Mesenchymal stem cell (in vitro differentiated cells and primary cell): Measurements from ENCODE around the gene GNB3.
"Not testable (repeated sequence)": the region's sequence is repeated elsewhere in the genome, so short reads cannot be mapped to it uniquely, and the experiment has no call there.

Source experiments
- DNase-seq: peaks from one replicate; pipeline ENCODE4 v3.0.0-alpha.2; 2013
- H2AFZ ChIP-seq: one replicate; pipeline ENCODE4 v1.6.1; 2013; ENCODE audit warnings: low read depth, mild to moderate bottlenecking, control low read depth, inconsistent platforms, low read length, moderate library complexity
- H2AK5ac ChIP-seq: 2 replicates; pipeline ENCODE4 v1.6.1; 2013; ENCODE audit warnings: low read length, moderate library complexity, mild to moderate bottlenecking, inconsistent platforms; ENCODE audit not compliant: severe bottlenecking
- H2BK120ac ChIP-seq: one replicate; pipeline ENCODE4 v1.6.1; 2013; ENCODE audit warnings: low read depth, mild to moderate bottlenecking, inconsistent platforms, low read length, moderate library complexity
- H2BK12ac ChIP-seq, 2 experiments: one replicate each; pipeline ENCODE4 v1.6.1; 2013; ENCODE audit warnings: inconsistent platforms in 2 of 2, low read length in 2 of 2, mild to moderate bottlenecking in 2 of 2, moderate library complexity in 2 of 2, control low read depth in 1 of 2
- H2BK15ac ChIP-seq: one replicate; pipeline ENCODE4 v1.6.1; 2013; ENCODE audit warnings: mild to moderate bottlenecking, low read depth, inconsistent platforms; ENCODE audit not compliant: poor library complexity, severe bottlenecking
- H2BK5ac ChIP-seq: 2 replicates; pipeline ENCODE4 v1.6.1; 2013; ENCODE audit warnings: low read depth, mild to moderate bottlenecking, low read length, control low read depth, inconsistent platforms; ENCODE audit not compliant: poor library complexity, severe bottlenecking
- H3K14ac ChIP-seq, 2 experiments: one replicate each; pipeline ENCODE4 v1.6.1; 2013; ENCODE audit warnings: inconsistent platforms in 2 of 2, low read length in 2 of 2, control low read depth in 1 of 2, mild to moderate bottlenecking in 1 of 2, moderate library complexity in 1 of 2
- H3K18ac ChIP-seq, 2 experiments: one replicate each; pipeline ENCODE4 v1.6.1; 2013; ENCODE audit warnings: inconsistent platforms in 2 of 2, low read length in 2 of 2, control low read depth in 1 of 2, low read depth in 1 of 2, mild to moderate bottlenecking in 1 of 2
- H3K23ac ChIP-seq, 2 experiments: one replicate each; pipeline ENCODE4 v1.6.1; 2013; ENCODE audit warnings: inconsistent platforms in 2 of 2, low read length in 2 of 2, mild to moderate bottlenecking in 2 of 2, moderate library complexity in 2 of 2, control low read depth in 1 of 2
- H3K27ac ChIP-seq: 2 replicates; pipeline ENCODE4 v1.5.1; 2013; ENCODE audit warnings: mild to moderate bottlenecking, moderate library complexity, low read length, control low read depth, inconsistent platforms; ENCODE audit not compliant: poor library complexity, severe bottlenecking
- H3K27me3 ChIP-seq, 2 experiments: 2 replicates each; pipeline versions ENCODE4 v1.6.1 to v1.7.0; 2013; ENCODE audit warnings: low read length in 2 of 2, mild to moderate bottlenecking in 2 of 2, moderate library complexity in 2 of 2, control low read depth in 1 of 2, inconsistent platforms in 1 of 2; ENCODE audit not compliant: control insufficient read depth in 1 of 2, insufficient read depth in 1 of 2
- H3K36me3 ChIP-seq, 2 experiments: 2 replicates each; pipeline versions ENCODE4 v1.6.1 to v1.7.0; 2013; ENCODE audit warnings: low read length in 2 of 2, control low read depth in 1 of 2, inconsistent platforms in 1 of 2, low read depth in 1 of 2, mild to moderate bottlenecking in 1 of 2; ENCODE audit not compliant: insufficient read depth in 2 of 2, control insufficient read depth in 1 of 2
- H3K4ac ChIP-seq, 2 experiments: one replicate each; pipeline ENCODE4 v1.6.1; 2013; ENCODE audit warnings: inconsistent platforms in 2 of 2, low read length in 2 of 2, mild to moderate bottlenecking in 2 of 2, moderate library complexity in 2 of 2, control low read depth in 1 of 2, low read depth in 1 of 2
- H3K4me1 ChIP-seq: 2 replicates; pipeline ENCODE4 v1.6.1; 2013; ENCODE audit warnings: low read depth, low read length, control low read depth; ENCODE audit not compliant: control insufficient read depth, insufficient read depth
- H3K4me2 ChIP-seq: 2 replicates; pipeline ENCODE4 v1.6.1; 2013; ENCODE audit warnings: low read length, mild to moderate bottlenecking, inconsistent platforms; ENCODE audit not compliant: poor library complexity, severe bottlenecking
- H3K4me3 ChIP-seq, 2 experiments: 2 replicates each; pipeline versions ENCODE4 v1.5.1 to v1.7.0; 2013; ENCODE audit warnings: low read length in 2 of 2, mild to moderate bottlenecking in 2 of 2, control low read depth in 1 of 2, low read depth in 1 of 2; ENCODE audit not compliant: insufficient read depth in 1 of 2
- H3K79me1 ChIP-seq: replicated peaks from 2 replicates; pipeline ENCODE4 v1.6.1; 2013; ENCODE audit warnings: mild to moderate bottlenecking, control low read depth, low read length, inconsistent platforms; ENCODE audit not compliant: poor library complexity, severe bottlenecking
- H3K9ac ChIP-seq: 2 replicates; pipeline ENCODE4 v1.7.0; 2013; ENCODE audit warnings: mild to moderate bottlenecking, low read length, moderate library complexity
- H3K9me3 ChIP-seq: 2 replicates; pipeline ENCODE4 v1.7.0; 2013; ENCODE audit warnings: mild to moderate bottlenecking, low read length; ENCODE audit not compliant: control insufficient read depth
- H4K8ac ChIP-seq: one replicate; pipeline ENCODE4 v1.6.1; 2013; ENCODE audit warnings: inconsistent platforms, mild to moderate bottlenecking, low read length, moderate library complexity
- H4K91ac ChIP-seq: one replicate; pipeline ENCODE4 v1.6.1; 2013; ENCODE audit warnings: mild to moderate bottlenecking, low read length, inconsistent platforms
- WGBS: methylation state at CpG from one replicate; pipeline ENCODE4 v1.1.7; 2013; ENCODE audit warnings: mixed read lengths; 5-methylcytosine and 5-hydroxymethylcytosine counted together

GNB3 gene

GRCh38 chr12:6879824-6880223 is 39.1 kb downstream of the GNB3 start:
- DNase-seq, H2AFZ ChIP-seq, H3K14ac ChIP-seq, H2BK15ac ChIP-seq, H3K18ac ChIP-seq, H4K8ac ChIP-seq, H3K4ac ChIP-seq, H3K4me3 ChIP-seq, H3K27me3 ChIP-seq, H3K23ac ChIP-seq, H3K9me3 ChIP-seq, H2BK120ac ChIP-seq, H2BK5ac ChIP-seq, H4K91ac ChIP-seq, H3K9ac ChIP-seq, H2BK12ac ChIP-seq, H3K4me2 ChIP-seq, H3K27ac ChIP-seq: not testable (repeated sequence)
- peaks cover 19% of the 10 kb centered on the region for H3K79me1 ChIP-seq
- H2AK5ac ChIP-seq, result peak overlapping the region; percentile 7
- H3K4me1 ChIP-seq, result peaks cover 13% of the 10 kb centered on the region
- WGBS, result 83% methylated on average over 9 of the region's 11 CpGs
- H3K36me3 ChIP-seq, result peaks cover 18 to 28% of the 10 kb centered on the region in 2 experiments

DNA sequence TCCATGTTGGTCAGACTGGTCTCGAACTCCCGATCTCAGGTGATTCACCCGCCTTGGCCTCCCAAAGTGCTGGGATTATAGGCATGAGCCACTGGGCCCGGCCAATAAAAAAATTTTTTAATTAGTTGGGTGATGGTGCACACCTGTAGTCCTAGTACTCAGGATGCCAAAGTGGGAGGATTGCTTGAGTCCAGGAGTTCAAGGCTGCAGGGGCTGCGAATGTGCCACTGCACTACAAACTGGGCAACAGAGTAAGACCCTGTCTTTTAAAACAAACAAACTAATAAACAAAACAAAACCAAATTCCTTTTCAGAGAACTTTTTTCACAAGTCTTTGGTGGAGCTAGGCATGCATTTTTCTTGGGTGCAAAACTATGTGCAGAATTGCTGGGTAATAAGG is 42.5 kb downstream of the GNB3 start:
- no peak overlapping the region for H3K4ac ChIP-seq
- no peak overlapping the region for H4K8ac ChIP-seq
- no peaks in the 10 kb centered on the region for H3K9me3 ChIP-seq
- no peak overlapping the region for H2BK12ac ChIP-seq
- H3K79me1 ChIP-seq, result peaks cover 16% of the 10 kb centered on the region
- no peak overlapping the region for H3K27ac ChIP-seq
- 100% methylated on average over 5 of the region's 5 CpGs for WGBS
- no peak overlapping the region for H3K14ac ChIP-seq
- no peak overlapping the region for H3K18ac ChIP-seq
- DNase-seq, result no peak
- peaks cover 19% of the 10 kb centered on the region for H3K4me1 ChIP-seq
- H3K4me2 ChIP-seq, result no peak overlapping the region
- no peak overlapping the region for H3K23ac ChIP-seq
- H2AFZ ChIP-seq, result no peak overlapping the region
- H3K36me3 ChIP-seq, result peaks cover 15 to 21% of the 10 kb centered on the region in 2 experiments
- H3K4me3 ChIP-seq, result no peak overlapping the region
- H4K91ac ChIP-seq, result no peak overlapping the region
- no peak overlapping the region for H3K9ac ChIP-seq
- H2BK15ac ChIP-seq, result no peak overlapping the region
- H3K27me3 ChIP-seq, result no peaks in the 10 kb centered on the region
- no peak overlapping the region for H2AK5ac ChIP-seq
- H2BK120ac ChIP-seq, result no peak overlapping the region
- H2BK5ac ChIP-seq, result no peak overlapping the region

GRCh38 chr12:6883683-6884082 is 43.0 kb downstream of the GNB3 start:
- Histone ChIP-seq H3K18ac (no peak overlapping the region), H2AK5ac (no peak overlapping the region), H3K4me3 (no peak overlapping the region), H3K14ac (no peak overlapping the region), H3K79me1 (peaks cover 16% of the 10 kb centered on the region), H3K9me3 (no peaks in the 10 kb centered on the region), H4K8ac (no peak overlapping the region), H2BK120ac (no peak overlapping the region), H2AFZ (no peak overlapping the region), H3K4ac (no peak overlapping the region), H3K4me1 (peaks cover 19% of the 10 kb centered on the region), H2BK5ac (no peak overlapping the region), H3K36me3 (peaks cover 15 to 25% of the 10 kb centered on the region in 2 experiments), H3K27me3 (no peaks in the 10 kb centered on the region), H3K27ac (no peak overlapping the region), H3K23ac (no peak overlapping the region), H4K91ac (no peak overlapping the region), H3K4me2 (no peak overlapping the region), H2BK12ac (no peak overlapping the region), H3K9ac (no peak overlapping the region), H2BK15ac (no peak overlapping the region)
- DNase-seq, result no peak
- 97% methylated on average over 11 of the region's 11 CpGs for WGBS

DNA sequence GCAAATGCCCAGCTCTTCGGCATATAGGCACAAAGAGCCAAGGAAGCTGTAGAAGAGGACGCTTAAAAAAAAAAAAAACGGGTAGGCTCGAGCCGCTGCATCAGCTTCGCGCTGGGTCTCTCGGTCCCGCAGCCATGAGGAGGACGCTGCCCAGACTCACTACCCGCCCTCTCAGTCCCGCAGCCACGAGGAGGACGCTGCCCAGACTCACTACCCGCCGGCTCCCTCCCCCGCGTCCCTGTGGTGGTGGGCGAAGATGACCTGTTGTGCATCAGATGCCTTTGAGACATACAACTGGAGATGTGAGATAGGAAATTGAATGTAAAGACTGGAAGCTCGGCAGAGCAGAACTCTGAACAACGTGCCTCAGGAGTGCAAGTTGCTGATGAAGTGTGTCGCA is 43.8 kb downstream of the GNB3 start:
- H3K36me3 ChIP-seq, result peaks cover 15 to 25% of the 10 kb centered on the region in 2 experiments
- H2BK15ac ChIP-seq, result no peak overlapping the region
- no peak overlapping the region for H2BK5ac ChIP-seq
- H3K79me1 ChIP-seq, result peaks cover 14% of the 10 kb centered on the region
- H3K27me3 ChIP-seq, result no peaks in the 10 kb centered on the region
- H3K14ac ChIP-seq, result no peak overlapping the region
- WGBS, result 90% methylated on average over 22 of the region's 22 CpGs
- no peak overlapping the region for H4K91ac ChIP-seq
- H2AFZ ChIP-seq, result no peak overlapping the region
- H3K4me1 ChIP-seq, result peaks cover 19% of the 10 kb centered on the region
- H3K27ac ChIP-seq, result no peak overlapping the region
- no peak overlapping the region for H2BK12ac ChIP-seq
- H3K4ac ChIP-seq, result no peak overlapping the region
- DNase-seq, result no peak
- no peak overlapping the region for H4K8ac ChIP-seq
- no peak overlapping the region for H2BK120ac ChIP-seq
- H3K23ac ChIP-seq, result no peak overlapping the region
- no peak overlapping the region for H3K18ac ChIP-seq
- H3K4me2 ChIP-seq, result no peak overlapping the region
- peak overlapping the region; percentile 13 for H2AK5ac ChIP-seq
- H3K4me3 ChIP-seq, result no peak overlapping the region
- H3K9me3 ChIP-seq, result no peaks in the 10 kb centered on the region
- H3K9ac ChIP-seq, result no peak overlapping the region
